Measurements from ENCODE around the gene CAPRIN1. TPM values are rescaled to one million over a fixed set of nuclear protein-coding genes. Genes with fewer than 3 reads are reported as not detected.

Gene CAPRIN1
- polyA plus RNA-seq, 1 of the 3 experiments (the other 2 are of a cell fraction): 67.1 TPM

- POLR2A ChIA-PET: no interaction called here
- Histone ChIP-seq H3K27me3 (ENCODE audit: insufficient read depth) (no peaks in the 10 kb centered on the region; the same call in 1 of the 2 replicates), H3F3A (replicated peaks; ENCODE audit: insufficient read depth) (no peaks in the 10 kb centered on the region), H3K9ac (no peak overlapping the region), H2AFZ (ENCODE audit: low read depth) (no peak overlapping the region), H4K20me1 (ENCODE audit: insufficient read depth) (no peaks in the 10 kb centered on the region), H3K79me2 (ENCODE audit: insufficient read depth) (no peaks in the 10 kb centered on the region), H3K36me3 (replicated peaks in 1 of 2; ENCODE audit: control insufficient read depth in 1 of 2, insufficient read depth in 2 of 2, low read length in 1 of 2) (no peaks in the 10 kb centered on the region), H3K4me2 (no peak overlapping the region), H3K9me3 (no peaks in the 10 kb centered on the region), H3K4me3 (ENCODE audit: low read depth in 2 of 2, low read length in 1 of 2) (no peak overlapping the region), H3K4me1 (ENCODE audit: control insufficient read depth in 1 of 2, insufficient read depth in 2 of 2, low read depth in 1 of 2, low read length in 1 of 2) (no peaks in the 10 kb centered on the region), H3K9me2 (no peaks in the 10 kb centered on the region), H3K27ac (ENCODE audit: low read depth in 2 of 2, low read length in 1 of 2) (no peak overlapping the region)
- CTCF ChIA-PET: interaction anchor here (0.7 to 1.4 kb wide), 3 partner anchors 17 to 345 kb away, joined by 3 to 6 read pairs (median 3); no protein-coding TSS in a partner anchor
- 81% methylated on average over 4 of the region's 4 CpGs for WGBS (ENCODE audit: low lambda C conversion rate)
- no peak for TF ChIP-seq RAD21 (IDR thresholded peaks at IDR 0.05; ENCODE audit: low read length)
- TF ChIP-seq TEAD4 (IDR thresholded peaks at IDR 0.05; ENCODE audit: borderline replicate concordance, insufficient read depth): no peak
- TF ChIP-seq REST (IDR thresholded peaks at IDR 0.05; ENCODE audit: low read depth, low read length): no peak
- no peak for TF ChIP-seq GATA2 (CRISPR knock-in tag; IDR thresholded peaks at IDR 0.05)
- no peak for TF ChIP-seq PBX3 (IDR thresholded peaks at IDR 0.05)
- TF ChIP-seq FOSL2 (IDR thresholded peaks at IDR 0.05; ENCODE audit: borderline replicate concordance, low read depth): no peak
- no peak for TF ChIP-seq NRF1 (IDR thresholded peaks at IDR 0.05; ENCODE audit: low read depth, low read length)
- TF ChIP-seq MXI1 (IDR thresholded peaks at IDR 0.05; ENCODE audit: low read depth, low read length): no peak
- no peak for TF ChIP-seq EZH2phosphoT487 (IDR thresholded peaks at IDR 0.05; ENCODE audit: borderline replicate concordance, low read depth)
- TF ChIP-seq ELF1 (IDR thresholded peaks at IDR 0.05): no peak
- TF ChIP-seq NFIC (IDR thresholded peaks at IDR 0.05; ENCODE audit: borderline replicate concordance): no peak
- TF ChIP-seq MEF2A (IDR thresholded peaks at IDR 0.05; ENCODE audit: borderline replicate concordance, low read depth): no peak
- no peak for TF ChIP-seq YY1 (IDR thresholded peaks at IDR 0.05; ENCODE audit: low read depth)
- no peak for TF ChIP-seq SIN3A (IDR thresholded peaks at IDR 0.05; ENCODE audit: borderline replicate concordance, low read depth, low read length)
- no peak for TF ChIP-seq USF2 (IDR thresholded peaks at IDR 0.05; ENCODE audit: borderline replicate concordance, low read depth, low read length)
- DNase-seq: no peak
Observed at GRCh38 chr11:34013898-34014571, 37.5 kb upstream of the CAPRIN1 start.
